Measurements from ENCODE around the gene MED13L.

The MED13L gene

DNA sequence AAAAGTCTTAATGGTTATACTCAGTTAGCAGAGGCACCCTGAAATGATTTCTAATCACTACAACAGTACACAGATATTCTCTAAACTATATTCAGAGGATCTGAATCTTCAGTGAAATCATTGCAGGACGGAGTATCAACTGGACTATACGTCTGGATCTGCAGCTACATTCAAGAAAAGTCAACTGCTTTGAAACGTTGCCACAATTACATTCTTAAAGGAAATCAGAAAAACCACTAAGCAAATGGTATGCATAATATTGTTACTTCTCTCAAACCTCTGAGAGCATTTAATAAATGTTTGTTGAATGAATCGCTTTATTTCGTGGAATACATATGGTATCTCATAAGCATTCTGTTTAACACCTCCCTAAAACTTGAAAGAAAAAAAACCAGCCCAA lies 67.4 kb downstream of the MED13L start:
- TF ChIP-seq ZFX (IDR thresholded peaks at IDR 0.05; ENCODE audit: borderline replicate concordance): no peak
- TF ChIP-seq, protein P1, sequence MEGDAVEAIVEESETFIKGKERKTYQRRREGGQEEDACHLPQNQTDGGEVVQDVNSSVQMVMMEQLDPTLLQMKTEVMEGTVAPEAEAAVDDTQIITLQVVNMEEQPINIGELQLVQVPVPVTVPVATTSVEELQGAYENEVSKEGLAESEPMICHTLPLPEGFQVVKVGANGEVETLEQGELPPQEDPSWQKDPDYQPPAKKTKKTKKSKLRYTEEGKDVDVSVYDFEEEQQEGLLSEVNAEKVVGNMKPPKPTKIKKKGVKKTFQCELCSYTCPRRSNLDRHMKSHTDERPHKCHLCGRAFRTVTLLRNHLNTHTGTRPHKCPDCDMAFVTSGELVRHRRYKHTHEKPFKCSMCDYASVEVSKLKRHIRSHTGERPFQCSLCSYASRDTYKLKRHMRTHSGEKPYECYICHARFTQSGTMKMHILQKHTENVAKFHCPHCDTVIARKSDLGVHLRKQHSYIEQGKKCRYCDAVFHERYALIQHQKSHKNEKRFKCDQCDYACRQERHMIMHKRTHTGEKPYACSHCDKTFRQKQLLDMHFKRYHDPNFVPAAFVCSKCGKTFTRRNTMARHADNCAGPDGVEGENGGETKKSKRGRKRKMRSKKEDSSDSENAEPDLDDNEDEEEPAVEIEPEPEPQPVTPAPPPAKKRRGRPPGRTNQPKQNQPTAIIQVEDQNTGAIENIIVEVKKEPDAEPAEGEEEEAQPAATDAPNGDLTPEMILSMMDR (IDR thresholded peaks at IDR 0.05): no peak
- H3K27ac ChIP-seq: no peak overlapping the region

DNA sequence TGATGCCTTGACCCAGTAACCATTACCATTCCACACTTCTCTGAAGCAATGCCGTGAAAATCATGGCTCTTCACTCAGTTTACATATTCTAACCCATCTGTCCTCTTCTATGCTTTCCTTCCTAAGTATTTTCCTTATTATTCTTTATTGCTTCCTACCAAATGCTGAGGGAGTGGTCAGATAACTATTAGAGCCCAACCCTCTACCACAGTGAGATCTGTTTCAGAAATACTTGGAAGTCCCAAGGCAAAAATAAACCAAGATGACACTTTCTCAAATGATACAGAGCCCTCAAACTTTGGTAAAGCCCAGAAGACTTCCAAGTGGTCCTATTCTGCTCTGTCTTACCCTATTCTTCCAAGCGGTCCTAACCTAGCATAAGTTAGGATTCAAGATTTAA lies 68.0 kb downstream of the MED13L start:
- TF ChIP-seq, protein P1 (IDR thresholded peaks at IDR 0.05): no peak
- no peak for TF ChIP-seq ZFX (IDR thresholded peaks at IDR 0.05; ENCODE audit: borderline replicate concordance)
- no peak overlapping the region for H3K27ac ChIP-seq

DNA sequence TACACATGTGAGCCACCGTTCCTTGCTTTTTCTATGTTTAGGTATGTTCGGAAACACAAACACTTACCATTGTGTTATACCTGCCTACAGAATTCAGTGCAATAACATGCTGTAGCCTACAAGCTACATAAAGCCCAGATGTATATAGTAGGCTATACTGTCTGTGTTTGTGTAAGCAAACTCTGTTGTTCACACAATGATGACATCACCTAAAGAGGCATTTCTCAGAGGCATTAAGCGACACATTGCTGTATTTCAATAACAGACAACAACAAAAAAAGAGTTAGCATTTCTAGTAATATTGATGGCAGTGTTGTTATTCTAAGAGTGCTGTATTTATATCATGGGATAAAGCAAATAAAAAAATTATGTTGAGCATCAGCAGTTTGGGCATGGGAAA lies 70.2 kb downstream of the MED13L start:
- TF ChIP-seq, protein P1 (IDR thresholded peaks at IDR 0.05): no peak
- no peak for TF ChIP-seq ZFX (IDR thresholded peaks at IDR 0.05; ENCODE audit: borderline replicate concordance)
- H3K27ac ChIP-seq: no peak overlapping the region

DNA sequence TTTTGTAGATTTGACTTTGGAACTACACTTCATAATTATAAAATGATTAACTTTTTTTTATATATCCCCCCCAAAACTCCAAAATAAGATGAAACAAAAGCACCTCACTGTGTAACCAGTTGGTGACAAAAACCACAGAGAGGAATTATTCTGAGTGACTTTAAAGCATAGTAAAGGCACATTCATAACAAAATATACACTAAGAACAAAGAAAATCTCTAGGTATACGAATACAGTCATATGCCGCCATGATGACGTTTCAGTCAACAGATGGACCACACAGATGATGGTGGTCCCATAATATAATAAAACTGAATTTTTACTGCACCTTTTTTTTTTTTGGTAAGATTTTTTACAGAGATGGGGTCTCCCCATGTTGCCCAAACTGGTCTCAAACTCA lies 70.7 kb downstream of the MED13L start:
- no peak overlapping the region for H3K27ac ChIP-seq
- TF ChIP-seq, protein P1 (IDR thresholded peaks at IDR 0.05): no peak
- TF ChIP-seq ZFX (IDR thresholded peaks at IDR 0.05; ENCODE audit: borderline replicate concordance): no peak

DNA sequence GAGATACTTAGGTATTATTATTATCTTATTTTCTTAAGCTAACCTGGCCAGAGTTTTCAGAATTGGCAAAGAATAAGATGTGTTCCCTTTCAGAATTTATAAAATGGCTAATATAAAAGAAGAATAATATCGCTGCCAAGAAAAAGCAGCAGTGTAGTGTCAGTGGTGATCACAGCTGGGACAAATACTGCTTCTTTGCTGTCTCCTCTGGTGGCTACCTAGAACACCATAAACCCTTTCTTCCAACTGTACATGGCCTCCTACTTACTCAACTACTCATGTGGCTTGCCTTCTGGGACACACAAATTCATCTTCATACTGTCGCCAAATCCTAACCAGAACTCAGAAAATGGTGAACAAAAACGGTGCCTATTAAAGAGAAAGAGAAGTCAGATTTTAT lies 72.7 kb downstream of the MED13L start:
- TF ChIP-seq ZFX (IDR thresholded peaks at IDR 0.05; ENCODE audit: borderline replicate concordance): no peak
- TF ChIP-seq, protein P1 (IDR thresholded peaks at IDR 0.05): no peak
- no peak overlapping the region for H3K27ac ChIP-seq

DNA sequence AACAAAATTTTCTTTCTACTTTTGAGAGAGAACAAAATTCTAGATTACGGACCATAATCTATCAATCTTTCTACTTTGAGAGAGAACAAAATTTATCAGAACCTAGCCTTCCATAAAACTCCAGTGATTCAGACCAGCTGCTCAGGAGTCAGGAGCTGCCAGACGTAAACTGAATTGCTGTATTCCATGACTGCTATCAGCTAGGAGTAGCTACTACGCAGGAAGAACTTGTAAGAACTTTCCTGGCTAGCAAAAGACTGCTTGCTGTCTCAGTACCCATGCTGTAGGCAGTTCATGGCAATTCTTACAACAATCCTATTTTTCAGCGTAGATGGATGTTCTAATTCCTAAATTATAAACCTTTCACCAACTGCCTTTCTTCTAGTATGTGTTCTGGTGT lies 73.3 kb downstream of the MED13L start:
- no peak for TF ChIP-seq ZFX (IDR thresholded peaks at IDR 0.05; ENCODE audit: borderline replicate concordance)
- TF ChIP-seq, protein P1 (IDR thresholded peaks at IDR 0.05): no peak
- no peak overlapping the region for H3K27ac ChIP-seq

DNA sequence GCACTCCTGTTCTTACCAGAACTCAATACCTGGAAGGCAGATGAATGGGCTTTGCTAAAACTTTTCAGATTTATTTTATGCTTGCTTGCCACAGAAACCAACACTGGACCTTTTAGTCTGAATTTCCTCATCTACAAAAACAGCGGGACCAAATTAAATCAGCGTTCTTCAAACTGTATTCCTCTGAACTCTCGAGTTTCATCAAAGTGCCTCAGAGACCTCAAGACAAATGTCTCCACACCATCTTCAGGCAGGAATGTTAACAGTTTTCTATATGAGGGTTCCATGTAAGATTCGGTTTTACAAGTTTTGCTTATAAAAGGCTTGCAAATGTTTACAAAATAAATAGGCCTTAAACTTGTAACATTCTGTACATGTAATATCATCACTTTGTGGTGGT lies 74.6 kb downstream of the MED13L start:
- H3K27ac ChIP-seq: no peak overlapping the region

More for the DNA sequence above, 74.6 kb downstream of the MED13L start:
- TF ChIP-seq ZFX (IDR thresholded peaks at IDR 0.05; ENCODE audit: borderline replicate concordance): no peak
- TF ChIP-seq, protein P1 (IDR thresholded peaks at IDR 0.05): no peak

Measured in 22Rv1 (cell line).